ENCODE measurements around the gene UFC1.

DNA sequence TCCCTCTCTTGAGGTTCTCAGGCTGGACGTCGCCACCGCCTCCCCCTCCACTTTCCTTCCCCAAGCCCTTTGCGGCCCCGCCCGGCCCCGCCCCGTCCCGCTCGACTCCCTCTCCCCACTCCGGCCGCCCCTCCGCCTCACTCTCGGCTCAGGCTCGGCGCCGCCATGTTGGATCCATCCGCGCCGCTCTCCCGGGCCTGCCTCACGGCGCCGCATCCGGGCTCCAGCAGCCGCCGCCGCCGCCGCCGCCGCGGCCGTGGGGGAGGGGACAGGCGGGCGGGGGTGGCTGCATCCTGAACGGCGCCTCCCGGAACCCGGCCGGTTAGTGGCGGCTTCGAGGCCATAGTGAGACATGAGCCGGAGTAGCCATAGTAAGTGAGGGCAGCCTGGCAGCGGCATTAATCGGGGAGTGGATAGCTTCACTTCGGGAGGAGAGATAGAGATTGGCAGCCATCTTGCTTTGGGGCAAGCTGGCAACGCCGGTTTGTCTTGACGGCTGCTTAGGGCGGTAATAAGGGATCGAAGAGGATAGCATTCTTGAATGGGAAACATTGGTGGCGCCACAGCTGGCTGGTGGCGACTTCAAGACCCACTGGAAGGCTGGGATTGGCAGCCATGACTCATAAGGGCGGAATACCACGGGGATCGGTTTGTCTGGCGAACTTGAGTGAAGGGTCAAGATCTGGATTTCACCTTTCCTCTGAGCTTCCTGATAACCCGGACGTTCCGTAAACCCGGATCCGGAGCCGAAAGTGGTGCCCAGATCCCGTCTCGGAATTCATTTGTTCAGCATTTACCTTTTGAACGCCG lies 21.2 kb upstream of the UFC1 start, which contains the start of gene DEDD:
- TF ChIP-seq, protein P1, sequence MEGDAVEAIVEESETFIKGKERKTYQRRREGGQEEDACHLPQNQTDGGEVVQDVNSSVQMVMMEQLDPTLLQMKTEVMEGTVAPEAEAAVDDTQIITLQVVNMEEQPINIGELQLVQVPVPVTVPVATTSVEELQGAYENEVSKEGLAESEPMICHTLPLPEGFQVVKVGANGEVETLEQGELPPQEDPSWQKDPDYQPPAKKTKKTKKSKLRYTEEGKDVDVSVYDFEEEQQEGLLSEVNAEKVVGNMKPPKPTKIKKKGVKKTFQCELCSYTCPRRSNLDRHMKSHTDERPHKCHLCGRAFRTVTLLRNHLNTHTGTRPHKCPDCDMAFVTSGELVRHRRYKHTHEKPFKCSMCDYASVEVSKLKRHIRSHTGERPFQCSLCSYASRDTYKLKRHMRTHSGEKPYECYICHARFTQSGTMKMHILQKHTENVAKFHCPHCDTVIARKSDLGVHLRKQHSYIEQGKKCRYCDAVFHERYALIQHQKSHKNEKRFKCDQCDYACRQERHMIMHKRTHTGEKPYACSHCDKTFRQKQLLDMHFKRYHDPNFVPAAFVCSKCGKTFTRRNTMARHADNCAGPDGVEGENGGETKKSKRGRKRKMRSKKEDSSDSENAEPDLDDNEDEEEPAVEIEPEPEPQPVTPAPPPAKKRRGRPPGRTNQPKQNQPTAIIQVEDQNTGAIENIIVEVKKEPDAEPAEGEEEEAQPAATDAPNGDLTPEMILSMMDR (IDR thresholded peaks at IDR 0.05), result no peak
- TF ChIP-seq POLR2A (IDR thresholded peaks at IDR 0.05), result no peak
